RWPE1 (cell line): ENCODE data around the gene CNTN5.
A peak's percentile ranks its signal among the peaks of the same experiment; 100 is the strongest.

ENCODE experiments used
- CTCF ChIA-PET: fragments of 350-600 bp; sonication (Branson Sonifier 250); formaldehyde crosslinking; extraction: SDS; loops from one replicate; lab custom pipeline; 2021; lab: Yijun Ruan, JAX
- POLR2A ChIA-PET: fragments of 400-600 bp; formaldehyde crosslinking; extraction: SDS; loops from one replicate; lab custom pipeline; 2020; ENCODE audit warnings: antibody characterized with exemption; ENCODE audit not compliant: low non-redundant PET; lab: Yijun Ruan, JAX
- DNase-seq: peaks from one replicate; pipeline ENCODE4 v3.0.0; 2012; ENCODE audit warnings: low spot score
- H3K27ac ChIP-seq: fragments of 450-650 bp; 2 replicates; pipeline ENCODE4 v1.5.1; 2017
- CTCF ChIP-seq: fragments of 450-650 bp; conservative IDR thresholded peaks from 2 replicates; pipeline ENCODE4 v1.5.1; 2017; ENCODE audit warnings: low read depth, mild to moderate bottlenecking

Gene CNTN5

DNA sequence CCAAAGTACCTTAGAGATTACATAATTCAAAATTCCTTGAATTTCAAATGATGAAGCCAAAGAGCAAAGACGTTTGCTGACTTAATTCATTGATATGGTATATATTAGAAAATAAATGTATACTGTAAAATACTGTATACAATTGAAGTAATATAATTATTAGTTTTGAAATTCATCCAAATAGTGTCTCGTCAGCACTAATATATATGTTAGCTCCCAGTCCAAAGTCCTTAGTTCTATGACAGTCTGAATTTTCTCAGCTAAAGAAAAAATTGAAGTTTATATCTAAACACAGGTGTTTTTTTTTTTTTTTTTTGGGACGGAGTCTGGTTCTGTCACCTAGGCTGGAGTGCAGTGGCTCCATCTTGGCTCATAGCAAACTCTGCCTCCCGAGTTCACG, 431.3 kb downstream of the CNTN5 start:
- H3K27ac ChIP-seq, result no peak overlapping the region
- TF ChIP-seq CTCF, result no peak
- DNase-seq, result no peak
- POLR2A ChIA-PET, result no interaction called here
- CTCF ChIA-PET, result no interaction called here

GRCh38 chr11:99461913-99462312, 441.2 kb downstream of the CNTN5 start:
- no peak for DNase-seq
- ChIA-PET CTCF (no interaction called here), POLR2A (no interaction called here)
- TF ChIP-seq CTCF, result no peak
- no peak overlapping the region for H3K27ac ChIP-seq

DNA sequence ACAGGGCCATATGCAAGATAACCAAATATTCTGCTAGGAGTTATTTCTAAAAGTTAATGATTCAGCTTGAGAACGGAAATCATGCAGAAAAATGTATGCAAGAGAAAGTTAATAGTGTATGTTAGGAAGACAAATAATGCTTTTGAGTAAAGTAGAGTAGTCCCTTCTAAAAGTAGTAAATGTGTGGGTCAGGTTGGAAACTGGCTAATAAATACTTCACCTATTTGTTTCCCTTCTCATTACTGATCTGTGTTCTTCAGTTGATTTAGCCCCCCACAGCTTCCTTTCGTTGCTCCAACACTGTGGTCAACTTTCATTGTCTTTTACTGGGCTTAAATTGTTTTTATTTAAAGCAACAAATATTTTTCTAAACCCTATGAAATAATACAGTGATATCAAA, 444.2 kb downstream of the CNTN5 start:
- CTCF ChIA-PET, result no interaction called here
- no peak overlapping the region for H3K27ac ChIP-seq
- DNase-seq, result no peak
- no peak for TF ChIP-seq CTCF
- POLR2A ChIA-PET, result no interaction called here

GRCh38 chr11:99489581-99489980, 468.8 kb downstream of the CNTN5 start:
- CTCF ChIA-PET, result no interaction called here
- POLR2A ChIA-PET, result no interaction called here
- no peak for DNase-seq
- H3K27ac ChIP-seq, result no peak overlapping the region
- TF ChIP-seq CTCF, result no peak

DNA sequence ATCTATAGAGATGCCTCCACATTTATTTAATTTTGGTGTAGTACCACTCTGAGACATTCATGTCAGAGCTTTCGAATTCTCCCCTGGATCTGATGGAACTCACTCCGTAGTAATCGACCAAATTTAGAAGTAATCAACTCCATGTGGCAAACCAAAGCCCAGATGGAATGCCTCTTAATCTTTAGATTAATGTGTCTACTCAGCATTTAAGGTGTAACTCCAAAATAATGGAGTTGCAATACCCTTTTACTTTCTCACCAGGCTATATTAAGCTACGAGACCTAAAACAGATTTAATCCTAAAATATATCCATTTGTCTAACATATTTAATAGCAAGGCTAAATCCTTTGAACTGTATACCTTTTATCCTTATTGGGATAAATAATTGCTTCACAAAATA, 473.3 kb downstream of the CNTN5 start:
- POLR2A ChIA-PET, result no interaction called here

DNA sequence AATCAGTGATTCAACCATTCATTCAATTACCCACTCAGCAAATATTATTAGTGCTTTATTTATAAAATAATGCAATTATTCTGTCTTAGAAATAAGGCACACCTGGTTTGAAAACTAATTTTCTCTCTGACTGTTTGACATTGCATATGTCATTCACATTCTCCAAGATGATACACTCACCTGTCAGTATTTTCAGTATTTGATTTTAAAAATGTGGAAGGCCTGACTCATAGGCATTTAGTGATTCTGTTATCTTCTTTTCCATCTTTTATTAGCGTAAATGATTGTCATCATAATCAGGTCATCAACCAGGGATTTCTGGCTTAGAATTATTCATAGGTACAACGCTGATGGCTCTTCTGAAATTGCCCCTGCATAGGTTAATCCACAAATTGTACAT, 480.9 kb downstream of the CNTN5 start:
- CTCF ChIA-PET, result no interaction called here
- no peak overlapping the region for H3K27ac ChIP-seq
- POLR2A ChIA-PET, result no interaction called here
- DNase-seq, result no peak
- no peak for TF ChIP-seq CTCF

More for the DNA sequence above, 473.3 kb downstream of the CNTN5 start:
- CTCF ChIA-PET, result no interaction called here
- DNase-seq, result no peak
- H3K27ac ChIP-seq, result no peak overlapping the region
- no peak for TF ChIP-seq CTCF

DNA sequence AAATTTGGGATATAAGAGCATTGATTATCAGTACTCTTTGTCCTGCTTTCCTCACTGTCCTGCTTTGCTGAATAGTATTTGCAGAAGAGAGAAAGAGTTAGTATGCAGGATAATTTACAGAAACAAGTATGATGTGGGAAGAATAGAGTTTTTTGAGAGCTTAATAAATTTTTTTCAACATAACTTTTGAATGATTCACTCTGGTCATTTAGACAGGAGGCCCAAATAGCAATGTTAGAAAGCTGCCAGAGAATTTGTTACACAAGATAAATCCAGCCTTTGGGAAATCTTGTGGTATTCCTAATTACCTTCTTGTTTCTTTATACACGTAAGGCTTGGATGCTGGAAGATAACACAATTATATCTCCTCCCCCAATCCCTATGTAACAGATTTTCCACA, 484.6 kb downstream of the CNTN5 start:
- CTCF ChIA-PET, result no interaction called here
- no peak overlapping the region for H3K27ac ChIP-seq
- POLR2A ChIA-PET, result no interaction called here
- DNase-seq, result peak; percentile 2
- no peak for TF ChIP-seq CTCF
